CD4-positive, alpha-beta T cell (primary cell): ENCODE results near the gene PRKCA. TPM values are rescaled to one million over a fixed set of nuclear protein-coding genes. Genes with fewer than 3 reads are reported as not detected.
A peak's percentile ranks its signal among the peaks of the same experiment; 100 is the strongest.

Experiments
- ATAC-seq: fragments of 200-7000 bp; cut with Tn5 transposase; one replicate; pipeline ENCODE4 v1.10.0; 2022; ENCODE audit warnings: mild to moderate bottlenecking; ENCODE audit not compliant: poor library complexity
- CTCF ChIA-PET: fragments of 350-600 bp; sonication (Branson Sonifier 250); formaldehyde crosslinking; loops from one replicate; lab custom pipeline; 2021; ENCODE audit warnings: antibody characterized with exemption, inconsistent platforms; lab: Charles Lee
- POLR2A ChIA-PET: fragments of 350-600 bp; sonication (Branson Sonifier 250); formaldehyde crosslinking; loops from one replicate; lab custom pipeline; 2021; ENCODE audit warnings: antibody characterized with exemption, inconsistent platforms; lab: Charles Lee
- DNase-seq, 14 experiments: peaks; one replicate each; pipeline ENCODE4 v3.0.0-alpha.2; 2013 to 2020; ENCODE audit warnings: mixed read lengths in 2 of 14
- H3K27ac ChIP-seq, 2 donors: one replicate each; pipeline versions ENCODE4 v1.5.1 to v1.7.0; 2013; ENCODE audit warnings: low read length in 2 of 2, low read depth in 1 of 2, mild to moderate bottlenecking in 1 of 2
- H3K27me3 ChIP-seq, 2 experiments: 1 replicate in 1 of 2; 2 replicates in 1 of 2; pipeline versions ENCODE4 v1.6.1 to v1.7.0; 2013; ENCODE audit warnings: low read length in 2 of 2, control low read depth in 1 of 2, mild to moderate bottlenecking in 1 of 2, moderate library complexity in 1 of 2; ENCODE audit not compliant: insufficient read depth in 2 of 2, control insufficient read depth in 1 of 2
- H3K36me3 ChIP-seq: one replicate; pipeline ENCODE4 v1.6.1; 2013; ENCODE audit warnings: low read length, control low read depth; ENCODE audit not compliant: insufficient read depth
- H3K4me1 ChIP-seq: one replicate; pipeline ENCODE4 v1.6.1; 2013; ENCODE audit warnings: low read length, control low read depth; ENCODE audit not compliant: insufficient read depth
- H3K4me3 ChIP-seq: one replicate; pipeline ENCODE4 v1.5.1; 2013; ENCODE audit warnings: mild to moderate bottlenecking, low read length, moderate library complexity
- H3K9me3 ChIP-seq, 2 experiments: 1 replicate in 1 of 2; 2 replicates in 1 of 2; pipeline versions ENCODE4 v1.6.1 to v1.7.0; 2013; ENCODE audit warnings: low read length in 2 of 2, mild to moderate bottlenecking in 2 of 2, control low read depth in 1 of 2, moderate library complexity in 1 of 2; ENCODE audit not compliant: control insufficient read depth in 1 of 2, insufficient read depth in 1 of 2
- H3K27ac Mint-ChIP-seq: one replicate; pipeline ENCODE4 v1.8.0; 2020; ENCODE audit warnings: mixed read lengths
- H3K27me3 Mint-ChIP-seq: one replicate; pipeline ENCODE4 v1.8.0; 2021; ENCODE audit warnings: mixed read lengths
- H3K36me3 Mint-ChIP-seq: one replicate; pipeline ENCODE4 v1.8.0; 2021; ENCODE audit warnings: low read depth, mixed read lengths
- H3K4me1 Mint-ChIP-seq: one replicate; pipeline ENCODE4 v1.8.0; 2021; ENCODE audit warnings: low read depth, mixed read lengths
- H3K4me3 Mint-ChIP-seq: one replicate; pipeline ENCODE4 v1.8.0; 2020; ENCODE audit warnings: mild to moderate bottlenecking, mixed read lengths
- H3K9me3 Mint-ChIP-seq: one replicate; pipeline ENCODE4 v1.8.0; 2020; ENCODE audit warnings: mixed read lengths
- CTCF ChIP-seq: fragments of 200-600 bp; IDR thresholded peaks from one replicate; pipeline ENCODE4 v1.8.0; 2022; ENCODE audit warnings: antibody characterized with exemption, mild to moderate bottlenecking
- intact Hi-C, 2 experiments: fragments of 100-400 bp; cut with DNase I in 1 of 2; cut with micrococcal nuclease in 1 of 2; formaldehyde crosslinking; loops; one replicate each; pipeline versions ENCODE4 v1.15.1 to v1.9.0; 2023 to 2025; cut with DNase I, micrococcal nuclease
- total RNA-seq, 174 experiments: library from RNA in 2 of 174; stranded (reverse) in 2 of 174; gene quantifications; one replicate each; pipeline ENCODE4 v1.2.3 and lab custom pipeline; 2021 to 2026

Gene PRKCA
- total RNA-seq, 2 experiments from 2014 or later, result 84.8 to 88.6 TPM

- Mint-ChIP-seq H3K9me3 (no peaks in the 10 kb centered on the region), H3K4me3 (no peak overlapping the region), H3K4me1 (peaks cover 89% of the 10 kb centered on the region), H3K27ac (no peak overlapping the region), H3K36me3 (peaks cover 33% of the 10 kb centered on the region), H3K27me3 (no peaks in the 10 kb centered on the region)
- POLR2A ChIA-PET, result no interaction called here
- DNase-seq (no peak), ATAC-seq (no peak)
- Histone ChIP-seq H3K36me3 (no peaks in the 10 kb centered on the region), H3K27ac (no peak overlapping the region), H3K4me3 (no peak overlapping the region), H3K27me3 (no peaks in the 10 kb centered on the region), H3K9me3 (no peaks in the 10 kb centered on the region), H3K4me1 (peaks cover 9% of the 10 kb centered on the region)
- intact Hi-C loops, result no loop called here
- CTCF ChIA-PET, result no interaction called here
- no peak for TF ChIP-seq CTCF
Observed at GRCh38 chr17:66444031-66444430, 141.6 kb downstream of the PRKCA start.

GRCh38 chr17:66445229-66445628, 142.8 kb downstream of the PRKCA start:
- ChIA-PET POLR2A (no interaction called here), CTCF (no interaction called here)
- no peaks in the 10 kb centered on the region for H3K9me3 ChIP-seq
- TF ChIP-seq CTCF, result no peak
- Mint-ChIP-seq H3K36me3 (peaks cover 40% of the 10 kb centered on the region), H3K27ac (peak overlapping the region; percentile 37), H3K27me3 (no peaks in the 10 kb centered on the region), H3K4me3 (no peak overlapping the region), H3K9me3 (no peaks in the 10 kb centered on the region), H3K4me1 (peaks cover 91% of the 10 kb centered on the region)
- no peak overlapping the region for H3K27ac ChIP-seq
- H3K4me1 ChIP-seq, result peaks cover 10% of the 10 kb centered on the region
- intact Hi-C loops, result no loop called here
- H3K27me3 ChIP-seq, result no peaks in the 10 kb centered on the region
- ATAC-seq (no peak), DNase-seq (no peak)
- no peaks in the 10 kb centered on the region for H3K36me3 ChIP-seq
- H3K4me3 ChIP-seq, result no peak overlapping the region

- H3K4me1 Mint-ChIP-seq, result peaks cover 95% of the 10 kb centered on the region
- Histone ChIP-seq H3K4me3 (no peak overlapping the region), H3K9me3 (no peaks in the 10 kb centered on the region), H3K27me3 (no peaks in the 10 kb centered on the region), H3K27ac (no peak overlapping the region), H3K36me3 (no peaks in the 10 kb centered on the region), H3K4me1 (peaks cover 3% of the 10 kb centered on the region)
- no peak for ATAC-seq
- no peaks in the 10 kb centered on the region for H3K27me3 Mint-ChIP-seq
- CTCF ChIA-PET, result interaction anchor here (1.0 kb wide), 1 partner anchor 21 kb away, joined by 3 read pairs; no protein-coding TSS in a partner anchor
- no peak overlapping the region for H3K4me3 Mint-ChIP-seq
- POLR2A ChIA-PET, result no interaction called here
- no peak for DNase-seq
- H3K27ac Mint-ChIP-seq, result peak overlapping the region; percentile 46
- intact Hi-C loops, result no loop called here
- TF ChIP-seq CTCF, result no peak
- peaks cover 40% of the 10 kb centered on the region for H3K36me3 Mint-ChIP-seq
- H3K9me3 Mint-ChIP-seq, result no peaks in the 10 kb centered on the region
Observed at GRCh38 chr17:66446419-66446818, 144.0 kb downstream of the PRKCA start.
